Measurements from ENCODE around the gene ST8SIA6.

ST8SIA6 gene

GRCh38 chr10:17307123-17307522, 147.3 kb downstream of the ST8SIA6 start:
- H3K4me3 ChIP-seq (ENCODE audit: low read length): no peak overlapping the region
- no peak for DNase-seq (ENCODE audit: low read depth, low spot score)

DNA sequence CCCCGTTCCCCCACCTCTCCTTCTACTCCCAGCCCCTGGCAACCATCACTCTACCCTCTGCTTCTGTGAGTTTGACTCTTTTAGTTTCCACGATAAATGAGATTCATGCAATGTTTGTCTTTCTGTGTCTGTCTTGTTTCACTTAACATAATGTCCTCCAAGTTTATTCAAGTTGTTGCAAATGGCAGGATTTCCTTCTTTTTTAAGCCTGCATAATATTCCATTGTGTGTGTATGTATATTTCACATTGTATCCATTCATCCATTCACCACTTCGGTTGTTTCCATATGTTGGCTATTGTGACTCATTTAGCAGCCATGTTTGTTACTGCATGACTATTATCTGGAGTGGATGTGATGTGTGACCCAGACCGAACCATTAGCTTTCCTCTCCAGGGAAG, 162.0 kb downstream of the ST8SIA6 start:
- DNase-seq (ENCODE audit: low read depth, low spot score): no peak
- no peak overlapping the region for H3K4me3 ChIP-seq (ENCODE audit: low read length)

DNA sequence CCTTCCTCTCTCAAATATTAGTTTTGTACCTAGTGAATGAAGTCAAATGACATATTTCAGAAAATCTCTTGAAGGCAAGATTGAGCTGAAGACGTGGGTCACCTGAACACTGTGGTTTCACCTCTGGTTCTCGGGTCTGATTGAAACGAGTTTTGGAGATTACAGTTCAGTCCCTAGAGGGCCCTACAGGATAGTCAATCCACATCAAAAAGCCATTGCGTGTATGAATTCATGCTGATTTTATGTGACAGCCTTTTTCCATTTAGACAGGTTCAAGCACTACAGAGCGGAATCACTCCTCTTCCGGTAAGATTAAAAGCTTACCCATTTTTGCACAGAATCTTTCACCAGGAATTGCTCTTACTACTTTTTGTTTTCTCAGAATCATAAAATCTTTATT, 164.2 kb downstream of the ST8SIA6 start:
- DNase-seq (ENCODE audit: low read depth, low spot score): peak; percentile 54

GRCh38 chr10:17289763-17290162, 164.6 kb downstream of the ST8SIA6 start:
- H3K4me3 ChIP-seq (ENCODE audit: low read length): no peak overlapping the region
- DNase-seq (ENCODE audit: low read depth, low spot score): no peak

More for the DNA sequence above, 164.2 kb downstream of the ST8SIA6 start:
- H3K4me3 ChIP-seq (ENCODE audit: low read length): no peak overlapping the region

- DNase-seq (ENCODE audit: low read depth, low spot score): no peak
- H3K4me3 ChIP-seq (ENCODE audit: low read length): no peak overlapping the region
Measured at GRCh38 chr10:17286562-17287550, 167.5 kb downstream of the ST8SIA6 start.

DNA sequence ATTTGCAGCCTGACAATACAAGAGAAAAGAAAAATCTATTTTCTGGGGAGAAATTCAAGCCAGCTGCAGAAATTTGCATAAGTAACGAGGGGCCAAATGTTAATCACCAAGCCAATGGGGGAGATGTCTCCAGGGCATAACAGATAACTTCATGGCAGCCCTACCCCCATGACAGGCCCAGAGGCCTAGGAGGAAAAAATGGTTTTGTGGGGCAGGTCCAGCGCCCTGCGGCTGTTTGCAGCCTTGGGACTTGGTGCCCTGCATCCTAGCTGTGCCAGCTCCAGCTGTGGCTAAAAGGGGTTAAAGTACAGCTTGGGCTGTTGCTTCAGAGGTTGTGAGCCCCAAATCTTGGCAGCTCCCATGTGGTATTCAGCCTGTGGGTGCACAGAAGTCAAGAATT, 172.1 kb downstream of the ST8SIA6 start:
- DNase-seq (ENCODE audit: low read depth, low spot score): no peak
- H3K4me3 ChIP-seq (ENCODE audit: low read length): no peak overlapping the region

- no peak overlapping the region for H3K4me3 ChIP-seq (ENCODE audit: low read length)
- DNase-seq (ENCODE audit: low read depth, low spot score): no peak
Measured at GRCh38 chr10:17278607-17279240, 175.7 kb downstream of the ST8SIA6 start.

DNA sequence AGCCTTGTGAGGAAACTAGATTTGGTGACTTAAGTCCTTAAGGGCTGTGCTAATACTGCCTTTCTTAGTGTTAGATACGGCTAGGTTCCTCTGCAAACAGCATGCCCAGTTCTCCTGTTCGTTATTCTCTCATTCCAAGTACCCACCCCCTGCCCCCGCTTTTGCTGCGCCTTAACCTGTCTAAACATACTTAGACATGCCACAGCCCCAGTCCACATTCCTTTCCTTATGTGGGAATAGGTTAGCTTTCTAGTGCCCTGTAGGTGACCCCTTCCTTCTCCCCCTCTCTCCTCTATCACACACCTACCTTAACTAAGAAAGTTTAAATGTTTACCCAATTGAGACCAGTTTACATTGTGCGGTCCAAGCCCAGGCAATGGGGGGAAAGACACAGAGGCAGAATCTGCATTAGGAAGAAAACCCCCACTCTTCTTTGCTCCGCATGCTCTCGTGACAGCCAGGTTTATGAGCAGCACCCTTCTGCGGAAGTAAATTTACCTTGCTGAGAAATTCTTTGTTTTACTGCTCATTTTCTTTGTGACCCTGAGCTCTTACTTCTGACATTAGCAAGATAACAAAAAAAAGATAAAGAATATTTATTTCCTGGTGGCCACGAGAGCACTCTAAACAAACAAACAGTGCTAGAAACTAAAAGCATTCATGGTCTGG, 177.5 kb downstream of the ST8SIA6 start:
- no peak for DNase-seq (ENCODE audit: low read depth, low spot score)
- H3K4me3 ChIP-seq (ENCODE audit: low read length): no peak overlapping the region

DNA sequence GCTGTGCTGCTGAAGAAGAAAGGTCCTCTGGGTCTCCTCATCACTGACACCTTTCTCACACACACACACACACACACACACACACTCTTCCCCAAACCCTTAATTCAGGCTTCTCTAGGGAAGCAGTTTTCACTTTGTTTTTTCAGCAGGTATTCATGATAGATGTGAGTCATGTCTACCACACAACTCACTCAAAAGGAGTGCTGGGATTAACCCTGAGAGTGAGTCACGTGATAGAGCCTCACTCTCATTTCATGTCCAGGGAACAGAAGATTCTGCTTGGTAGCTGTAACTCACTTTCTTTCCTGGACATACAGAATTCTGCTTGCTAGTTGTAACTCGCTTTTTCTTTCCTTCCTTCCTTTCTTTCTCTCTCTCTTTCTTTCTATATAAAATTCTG, 181.0 kb downstream of the ST8SIA6 start:
- DNase-seq (ENCODE audit: low read depth, low spot score): no peak
- H3K4me3 ChIP-seq (ENCODE audit: low read length): no peak overlapping the region

DNA sequence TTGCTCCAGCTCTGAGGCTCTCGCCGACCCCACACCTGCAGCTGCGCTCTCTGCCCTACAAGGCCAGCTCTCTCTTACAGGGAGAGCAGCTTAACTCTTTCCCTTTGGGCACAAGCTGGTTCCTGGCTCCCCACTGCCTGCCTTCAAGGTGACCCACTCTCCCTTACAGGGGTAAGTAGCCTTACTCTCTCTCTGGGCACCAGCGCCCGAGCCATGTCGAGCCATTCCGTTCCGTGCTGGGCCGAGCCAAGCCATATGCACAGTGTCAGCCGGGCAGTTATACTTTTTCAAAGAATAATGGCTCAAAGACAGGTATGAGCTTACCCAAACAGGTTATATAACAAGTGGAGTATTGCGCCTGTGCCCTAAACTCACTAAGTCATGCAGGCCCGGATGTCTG, 181.7 kb downstream of the ST8SIA6 start:
- H3K4me3 ChIP-seq (ENCODE audit: low read length): no peak overlapping the region
- no peak for DNase-seq (ENCODE audit: low read depth, low spot score)
